ENCODE data around the gene SLC24A3.

DNA sequence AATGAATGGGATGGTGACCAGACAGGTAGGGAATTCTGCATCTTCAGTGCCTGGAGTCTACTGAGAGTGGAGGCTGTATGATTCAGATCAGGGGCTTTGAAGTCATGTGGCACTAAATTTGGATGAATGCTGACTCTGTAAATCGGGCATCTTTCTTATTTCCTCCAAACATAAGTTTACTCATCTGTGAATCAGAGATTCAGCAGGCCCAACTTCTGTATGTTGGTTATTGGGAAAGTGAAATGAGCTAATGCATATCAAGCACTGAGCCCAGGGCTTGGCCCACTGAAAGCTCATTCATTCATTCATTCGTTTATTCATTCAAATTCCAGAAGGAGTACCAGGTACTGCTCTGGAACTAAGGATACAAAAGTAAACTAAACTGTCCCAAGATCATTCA is 353.3 kb downstream of the SLC24A3 start:
- TF ChIP-seq EZH2phosphoT487 (IDR thresholded peaks at IDR 0.05; ENCODE audit: low read depth), result no peak
- TF ChIP-seq, protein P1, sequence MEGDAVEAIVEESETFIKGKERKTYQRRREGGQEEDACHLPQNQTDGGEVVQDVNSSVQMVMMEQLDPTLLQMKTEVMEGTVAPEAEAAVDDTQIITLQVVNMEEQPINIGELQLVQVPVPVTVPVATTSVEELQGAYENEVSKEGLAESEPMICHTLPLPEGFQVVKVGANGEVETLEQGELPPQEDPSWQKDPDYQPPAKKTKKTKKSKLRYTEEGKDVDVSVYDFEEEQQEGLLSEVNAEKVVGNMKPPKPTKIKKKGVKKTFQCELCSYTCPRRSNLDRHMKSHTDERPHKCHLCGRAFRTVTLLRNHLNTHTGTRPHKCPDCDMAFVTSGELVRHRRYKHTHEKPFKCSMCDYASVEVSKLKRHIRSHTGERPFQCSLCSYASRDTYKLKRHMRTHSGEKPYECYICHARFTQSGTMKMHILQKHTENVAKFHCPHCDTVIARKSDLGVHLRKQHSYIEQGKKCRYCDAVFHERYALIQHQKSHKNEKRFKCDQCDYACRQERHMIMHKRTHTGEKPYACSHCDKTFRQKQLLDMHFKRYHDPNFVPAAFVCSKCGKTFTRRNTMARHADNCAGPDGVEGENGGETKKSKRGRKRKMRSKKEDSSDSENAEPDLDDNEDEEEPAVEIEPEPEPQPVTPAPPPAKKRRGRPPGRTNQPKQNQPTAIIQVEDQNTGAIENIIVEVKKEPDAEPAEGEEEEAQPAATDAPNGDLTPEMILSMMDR (IDR thresholded peaks at IDR 0.05; ENCODE audit: low read depth, low read length), result no peak
